ENCODE results near the gene CDC37L1. TPM values are rescaled to one million over a fixed set of nuclear protein-coding genes. Genes with fewer than 3 reads are reported as not detected.

The CDC37L1 gene
- total and polyA plus RNA-seq, 2 of the 8 experiments (the other 6 are each of a cell fraction or from before 2014, with no cell fraction given) = 4.6 to 23.8 TPM

DNA sequence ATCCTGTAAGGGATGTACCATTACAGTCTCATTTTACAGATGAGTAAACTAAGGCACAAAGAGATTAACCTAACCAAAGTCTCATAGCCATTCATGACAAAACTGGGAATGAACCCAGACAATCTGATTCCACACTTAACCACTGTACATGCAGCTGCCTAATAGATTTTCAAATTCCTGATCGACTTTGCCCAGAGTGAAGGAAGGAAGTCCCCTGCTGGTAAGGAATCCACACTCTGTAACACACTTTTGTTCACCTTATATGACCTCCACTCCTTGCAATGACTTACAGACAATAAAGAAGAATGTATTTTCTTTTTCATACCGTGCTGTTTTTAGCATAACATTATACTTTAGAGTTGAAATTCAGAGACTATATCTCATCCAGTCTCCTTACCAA is 48.5 kb upstream of the CDC37L1 start (continued):
- TF ChIP-seq CHD7 (IDR thresholded peaks at IDR 0.05; ENCODE audit: insufficient replicate concordance, low read length) = no peak
- no peak for TF ChIP-seq CHD1 (IDR thresholded peaks at IDR 0.05; ENCODE audit: low read depth, low read length)
- TF ChIP-seq, protein P1, sequence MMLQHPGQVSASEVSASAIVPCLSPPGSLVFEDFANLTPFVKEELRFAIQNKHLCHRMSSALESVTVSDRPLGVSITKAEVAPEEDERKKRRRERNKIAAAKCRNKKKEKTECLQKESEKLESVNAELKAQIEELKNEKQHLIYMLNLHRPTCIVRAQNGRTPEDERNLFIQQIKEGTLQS (IDR thresholded peaks at IDR 0.05; ENCODE audit: insufficient read depth, low read depth, low read length) = no peak
- TF ChIP-seq E2F6 (IDR thresholded peaks at IDR 0.05) = no peak
- no peak for TF ChIP-seq ZNF274 (IDR thresholded peaks at IDR 0.05; ENCODE audit: borderline replicate concordance, extremely low read depth, low read length)
- no peak for TF ChIP-seq KDM1A (IDR thresholded peaks at IDR 0.05; ENCODE audit: borderline replicate concordance, low read length)
- no peak for TF ChIP-seq BRCA1 (IDR thresholded peaks at IDR 0.05; ENCODE audit: low read depth, low read length)
- TF ChIP-seq POLR2A (IDR thresholded peaks at IDR 0.05; ENCODE audit: control extremely low read depth in 1 of 2, low read depth in 2 of 2, low read length in 2 of 2) = no peak
- no peak for TF ChIP-seq RFX5 (IDR thresholded peaks at IDR 0.05; ENCODE audit: borderline replicate concordance, low read depth, low read length)
- no peak for TF ChIP-seq CTBP2 (IDR thresholded peaks at IDR 0.05; ENCODE audit: borderline replicate concordance, insufficient read depth, insufficient read length, low read length)
- TF ChIP-seq EGR1 (IDR thresholded peaks at IDR 0.05; ENCODE audit: borderline replicate concordance, low read depth, low read length) = no peak
